A549 (cell line): Measurements from ENCODE around the gene SLC5A3.

ENCODE experiments used
- CHD2 ChIP-seq: fragments of 150-350 bp; IDR thresholded peaks from 2 replicates; pipeline ENCODE4 v1.6.1; 2014; ENCODE audit warnings: low read length; ENCODE audit not compliant: partially characterized antibody
- CTCF ChIP-seq: fragments of >200 bp; sonication (Bioruptor Twin); formaldehyde crosslinking; IDR thresholded peaks from 3 replicates; pipeline ENCODE4 v1.5.1; 2016
- EP300 ChIP-seq, 2 experiments: fragments of >200 bp; sonication (Bioruptor Twin); formaldehyde crosslinking; IDR thresholded peaks; 2 replicates in 1 of 2; 3 replicates in 1 of 2; pipeline ENCODE4 v1.6.1; 2016 to 2017
- FOSL2 ChIP-seq, 2 experiments: fragments of 450-650 bp in 1 of 2; fragments of >200 bp in 1 of 2; sonication (Bioruptor Twin) in 1 of 2; formaldehyde crosslinking; IDR thresholded peaks; 2 replicates each; pipeline versions ENCODE4 v1.5.0 to v1.6.1; 2016 to 2020; ENCODE audit warnings: mild to moderate bottlenecking in 1 of 2, moderate library complexity in 1 of 2
- HMGXB4 ChIP-seq: fragments of 250-450 bp; sonication (Bioruptor Pico); IDR thresholded peaks from 2 replicates; pipeline ENCODE4 v1.5.0; 2021; ENCODE audit warnings: mild to moderate bottlenecking, moderate library complexity, borderline replicate concordance
- KDM5A ChIP-seq: fragments of 200-600 bp; sonication (generic); IDR thresholded peaks from 2 replicates; pipeline ENCODE4 v1.6.1; 2016; ENCODE audit warnings: antibody characterized with exemption, mild to moderate bottlenecking
- POLR2A ChIP-seq: IDR thresholded peaks from 2 replicates; pipeline ENCODE4 v1.6.1; 2012; ENCODE audit warnings: mild to moderate bottlenecking, low read length
- POLR2AphosphoS2 ChIP-seq: conservative IDR thresholded peaks from 2 replicates; pipeline ENCODE4 v1.6.1; 2012; ENCODE audit warnings: low read length, improper control_type of control experiment, inconsistent platforms
- RAD21 ChIP-seq, 2 experiments: fragments of >200 bp in 1 of 2; sonication (Bioruptor Twin) in 1 of 2; formaldehyde crosslinking in 1 of 2; IDR thresholded peaks in 1 of 2; conservative IDR thresholded peaks in 1 of 2; 2 replicates in 1 of 2; 3 replicates in 1 of 2; pipeline ENCODE4 v1.6.1; 2012 to 2018; ENCODE audit warnings: inconsistent platforms in 1 of 2
- RARB ChIP-seq: fragments of 250-450 bp; sonication (Bioruptor Pico); IDR thresholded peaks from 2 replicates; pipeline ENCODE4 v1.8.0; 2021; ENCODE audit warnings: mild to moderate bottlenecking, moderate library complexity
- REST ChIP-seq: fragments of 200-600 bp; sonication (generic); IDR thresholded peaks from 2 replicates; pipeline ENCODE4 v1.6.1; 2016; ENCODE audit warnings: antibody characterized with exemption, mild to moderate bottlenecking, moderate library complexity
- TFCP2L1 ChIP-seq: fragments of 250-450 bp; sonication (Bioruptor Pico); IDR thresholded peaks from 2 replicates; pipeline ENCODE4 v1.5.0; 2021; ENCODE audit warnings: mild to moderate bottlenecking
- ZFP36 ChIP-seq: fragments of 450-650 bp; IDR thresholded peaks from 2 replicates; pipeline ENCODE4 v1.6.1; 2014; ENCODE audit warnings: borderline replicate concordance; ENCODE audit not compliant: partially characterized antibody
- TF ChIP-seq, protein P1 (sequence below): IDR thresholded peaks from 2 replicates; pipeline ENCODE4 v1.6.1; 2012

- TF ChIP-seq CTCF (no peak), POLR2A (no peak), CHD2 (no peak), POLR2AphosphoS2 (no peak), FOSL2 (IDR thresholded peaks at IDR 0.05) (no peak), FOSL2 (CRISPR knock-in tag; IDR thresholded peaks at IDR 0.05) (no peak), REST (no peak), KDM5A (no peak), ZFP36 (no peak), EP300 (IDR thresholded peaks at IDR 0.05) (no peak), RAD21 (conservative IDR thresholded peaks at IDR 0.05 in 1 of 2, IDR thresholded peaks at IDR 0.05 in 1 of 2) (no peak), HMGXB4 (CRISPR knock-in tag) (no peak), RARB (CRISPR knock-in tag) (no peak), TFCP2L1 (CRISPR knock-in tag) (no peak)
- TF ChIP-seq, protein P1, sequence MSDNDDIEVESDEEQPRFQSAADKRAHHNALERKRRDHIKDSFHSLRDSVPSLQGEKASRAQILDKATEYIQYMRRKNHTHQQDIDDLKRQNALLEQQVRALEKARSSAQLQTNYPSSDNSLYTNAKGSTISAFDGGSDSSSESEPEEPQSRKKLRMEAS = no peak
These were observed 27.0 kb downstream of the SLC5A3 start for GRCh38 chr21:34100337-34100736.
